ENCODE results near the gene P3H4.

Gene P3H4

GRCh38 chr17:41769346-41769862 lies 42.3 kb downstream of the P3H4 start:
- no peak for DNase-seq

GRCh38 chr17:41768682-41769288 lies 43.0 kb downstream of the P3H4 start:
- DNase-seq, result no peak

GRCh38 chr17:41767324-41768042 lies 44.3 kb downstream of the P3H4 start:
- DNase-seq, result no peak

- DNase-seq, result no peak
These were observed 45.6 kb downstream of the P3H4 start for GRCh38 chr17:41766135-41766534.

GRCh38 chr17:41763327-41763726 lies 48.4 kb downstream of the P3H4 start:
- DNase-seq, result no peak

GRCh38 chr17:41762841-41763240 lies 48.9 kb downstream of the P3H4 start:
- DNase-seq, result no peak

- no peak for DNase-seq
These were observed 49.4 kb downstream of the P3H4 start for GRCh38 chr17:41762391-41762790.

- DNase-seq, result no peak
These were observed 50.9 kb downstream of the P3H4 start for GRCh38 chr17:41760878-41761277.

- no peak for DNase-seq
These were observed 53.1 kb downstream of the P3H4 start for GRCh38 chr17:41758601-41759000.

GRCh38 chr17:41754066-41754465 lies 57.7 kb downstream of the P3H4 start:
- DNase-seq, result no peak
